Measurements from ENCODE around the gene CCDC172. TPM values are rescaled to one million over a fixed set of nuclear protein-coding genes. Genes with fewer than 3 reads are reported as not detected.
"Not testable (repeated sequence)": the region's sequence is repeated elsewhere in the genome, so short reads cannot be mapped to it uniquely, and the experiment has no call there.

Gene CCDC172
- total RNA-seq, 1 donor from 2014 or later, result not detected

DNA sequence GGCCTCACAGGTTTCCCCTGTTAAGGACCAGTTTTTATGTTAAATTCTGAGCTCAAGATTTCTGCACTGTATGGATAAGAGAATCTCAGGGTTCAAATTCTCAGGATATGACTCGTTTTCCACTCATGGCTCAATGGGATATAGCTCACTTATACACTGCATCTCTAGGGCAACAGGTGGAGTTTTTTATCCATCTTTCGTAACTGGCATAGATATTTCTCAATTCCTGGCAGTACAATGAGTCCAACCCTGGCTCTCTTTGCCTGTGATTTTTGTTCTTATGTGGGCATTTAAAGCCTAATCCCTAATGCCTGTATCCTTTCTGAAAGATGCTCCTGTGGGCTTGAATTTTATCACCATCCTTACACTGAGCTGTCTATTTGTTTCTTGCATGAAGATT, 7.6 kb downstream of the CCDC172 start:
- no peak for DNase-seq (ENCODE audit: low read depth in 2 of 2)

DNA sequence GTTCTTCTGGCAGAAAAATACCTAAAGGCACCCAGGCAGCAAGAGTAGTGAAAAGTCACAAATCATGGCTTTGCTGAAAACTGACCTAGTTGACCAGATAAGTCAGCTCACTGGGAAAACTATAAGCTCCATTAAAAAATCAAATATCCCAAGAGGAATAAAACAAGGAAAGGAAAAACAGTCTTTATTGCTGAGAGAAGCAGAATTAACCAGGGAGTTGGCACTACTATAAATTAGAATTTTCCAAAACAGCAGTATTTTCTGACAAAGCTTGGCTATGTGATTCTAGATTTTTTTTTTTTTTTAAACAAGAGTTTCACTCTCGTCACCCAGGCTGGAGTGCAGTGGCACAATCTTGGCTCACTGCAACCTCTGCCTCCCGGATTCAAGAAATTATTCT, 12.6 kb downstream of the CCDC172 start:
- no peak for DNase-seq (ENCODE audit: low read depth in 2 of 2)

DNA sequence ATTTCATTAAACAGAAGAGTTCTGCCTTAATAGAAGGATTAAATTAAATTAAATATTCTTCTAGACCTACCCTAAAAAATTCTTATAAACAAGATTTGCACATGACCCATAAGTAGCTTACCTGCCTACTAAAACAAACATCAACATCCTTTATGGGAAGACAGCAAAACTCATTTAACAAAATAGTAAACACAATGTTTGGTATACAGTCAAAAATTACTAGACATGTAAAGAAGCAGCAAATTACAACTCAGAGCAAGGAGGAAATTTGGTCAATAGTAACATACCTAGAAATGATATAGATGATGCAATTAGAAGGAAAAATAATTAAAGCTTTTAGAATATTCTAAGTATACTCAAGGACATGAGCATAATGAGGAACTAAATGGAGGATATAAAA, 27.9 kb downstream of the CCDC172 start:
- no peak for DNase-seq (ENCODE audit: low read depth in 2 of 2)

DNA sequence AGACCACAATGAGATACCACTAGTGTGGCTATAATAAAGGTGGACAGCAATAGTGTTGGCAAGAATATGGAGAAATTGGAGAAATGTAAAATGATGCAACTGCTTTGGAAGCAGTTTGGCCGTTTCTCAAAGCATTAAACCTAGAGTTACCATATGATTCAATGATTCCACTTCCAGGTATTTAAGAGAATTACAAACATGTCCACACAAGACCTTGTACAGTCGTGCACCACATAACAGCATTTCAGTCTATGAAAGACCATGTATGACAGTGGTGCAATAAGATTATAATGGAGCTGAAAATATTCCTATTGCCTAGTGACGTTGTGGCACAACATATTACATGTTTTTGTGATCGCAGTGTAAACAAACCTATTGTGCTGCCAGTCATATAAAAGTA, 29.6 kb downstream of the CCDC172 start:
- DNase-seq (ENCODE audit: low read depth in 2 of 2), result no peak

- DNase-seq (ENCODE audit: low read depth in 2 of 2), result no peak
Observed at GRCh38 chr10:116355341-116355740, 31.1 kb downstream of the CCDC172 start.

DNA sequence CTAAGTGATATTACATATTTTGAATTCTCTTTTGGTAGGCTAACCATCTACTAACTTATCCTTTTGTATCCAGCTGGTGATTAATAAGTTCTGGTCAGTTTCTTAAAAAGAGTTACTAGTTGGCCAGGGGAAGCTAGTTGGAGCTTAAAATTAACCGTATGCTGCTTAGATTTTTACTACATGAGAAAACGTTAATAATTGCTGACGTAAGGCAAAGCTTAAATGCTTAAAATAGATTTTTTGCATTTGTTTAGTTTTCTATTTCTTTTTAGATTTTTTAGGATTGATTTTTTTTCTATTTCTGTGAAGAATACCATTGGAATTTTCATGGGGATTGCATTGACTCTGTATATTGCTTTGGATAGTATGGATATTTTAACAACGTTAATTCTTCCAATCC, 32.6 kb downstream of the CCDC172 start:
- no peak for DNase-seq (ENCODE audit: low read depth in 2 of 2)

DNA sequence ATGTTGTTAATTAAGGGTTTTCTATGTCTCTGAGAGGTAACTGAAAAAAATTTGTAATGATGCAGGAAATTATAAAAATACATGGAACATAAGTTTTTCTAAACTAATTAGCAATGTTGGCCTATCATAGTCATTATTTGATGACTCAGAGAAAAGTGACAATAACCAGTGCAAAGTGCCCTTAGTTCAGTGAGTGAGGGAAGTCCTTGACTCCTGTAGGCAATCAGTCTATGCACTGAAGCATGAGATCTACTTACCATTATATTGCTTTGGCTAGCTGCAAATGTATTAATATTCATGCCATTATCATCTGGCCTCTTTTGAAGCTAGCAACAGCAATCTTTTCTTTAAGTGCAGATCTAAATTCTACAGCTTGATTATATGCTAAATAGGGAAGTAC, 40.6 kb downstream of the CCDC172 start:
- no peak for DNase-seq (ENCODE audit: low read depth in 2 of 2)

- no peak for DNase-seq (ENCODE audit: low read depth in 2 of 2)
Observed at GRCh38 chr10:116371737-116372136, 47.5 kb downstream of the CCDC172 start.

- DNase-seq (ENCODE audit: low read depth in 2 of 2), result no peak
Observed at GRCh38 chr10:116382290-116382689, 58.0 kb downstream of the CCDC172 start.

- DNase-seq (ENCODE audit: low read depth in 2 of 2), result no peak
Observed at GRCh38 chr10:116385311-116385710, 61.1 kb downstream of the CCDC172 start.

DNA sequence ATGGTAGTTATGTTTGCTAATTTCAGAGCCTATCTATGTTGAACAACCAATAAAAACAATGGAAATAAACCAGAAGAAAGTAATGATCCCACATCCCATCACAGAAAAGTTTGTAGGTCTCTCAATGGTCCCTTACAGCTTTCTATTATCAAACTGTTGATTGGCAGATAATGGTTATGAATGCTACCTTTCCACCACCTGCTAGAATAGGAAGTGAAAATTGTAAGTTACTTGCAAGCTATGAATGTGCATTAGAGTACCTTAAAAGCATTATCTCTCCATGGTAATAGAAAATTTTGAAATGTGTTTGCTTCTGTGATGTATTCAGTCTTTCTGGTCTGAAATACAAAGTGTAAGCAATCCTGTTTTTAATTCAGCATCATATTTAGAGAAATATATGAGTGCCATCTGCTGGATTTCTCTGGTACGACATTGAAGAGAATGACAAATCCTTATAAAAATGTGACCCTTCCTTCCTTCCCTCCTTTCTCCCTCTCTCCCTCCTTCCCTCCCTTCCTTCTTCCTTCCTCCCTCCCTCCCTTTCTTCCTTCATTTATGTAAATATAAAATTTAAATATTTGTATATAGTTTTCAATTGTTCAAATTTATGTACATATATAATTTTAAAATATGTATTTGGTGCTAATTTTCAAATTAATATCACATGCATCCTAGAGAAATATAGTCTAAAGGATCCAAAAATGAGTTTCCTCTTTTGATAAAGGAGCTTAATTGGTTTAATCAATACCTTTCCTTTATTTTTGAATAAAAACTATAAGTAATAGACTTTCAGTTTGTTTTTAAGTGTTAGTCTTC, 62.0 kb downstream of the CCDC172 start:
- DNase-seq (ENCODE audit: low read depth in 2 of 2), result peak; percentile 32 to 53

GRCh38 chr10:116393246-116393831, 69.1 kb downstream of the CCDC172 start:
- DNase-seq (ENCODE audit: low read depth in 2 of 2), result not testable (repeated sequence)

DNA sequence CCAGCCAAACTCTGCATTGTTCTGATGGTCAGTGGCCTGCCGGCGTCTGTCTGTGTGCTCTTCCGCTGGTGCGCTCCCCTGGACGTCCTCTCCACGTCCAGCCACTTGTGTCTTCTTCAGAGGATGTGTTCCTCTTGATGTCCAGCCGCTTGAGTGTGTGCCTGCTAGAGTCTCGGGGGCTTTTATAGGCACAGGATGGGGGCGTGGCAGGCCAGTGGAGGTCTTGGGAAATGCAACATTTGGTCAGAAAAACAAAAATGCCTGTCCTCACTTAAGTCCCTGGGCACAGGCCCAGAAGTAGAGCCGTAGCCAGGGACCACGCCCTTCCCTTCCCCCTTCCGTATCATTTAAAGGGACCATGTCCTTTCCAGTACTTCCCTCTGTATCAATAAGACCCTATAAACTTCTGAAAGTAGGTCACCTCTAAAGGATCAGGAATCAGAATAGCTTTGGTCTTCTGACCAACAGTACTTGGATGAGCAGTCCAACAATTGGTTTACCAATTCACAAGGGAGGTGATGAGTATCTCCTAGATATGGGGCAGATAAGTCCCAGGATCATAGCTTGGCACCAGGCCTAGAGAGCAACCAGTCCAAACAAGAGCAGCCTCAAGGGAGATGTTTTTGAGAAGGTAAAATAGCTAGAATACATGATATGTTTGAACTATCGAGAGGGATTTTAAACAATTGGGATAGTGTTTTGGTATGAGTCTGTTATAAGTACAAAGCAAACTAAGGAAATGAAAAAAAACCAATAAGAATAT, 71.2 kb downstream of the CCDC172 start:
- no peak for DNase-seq (ENCODE audit: low read depth in 2 of 2)

GRCh38 chr10:116398224-116398623, 74.0 kb downstream of the CCDC172 start:
- no peak for DNase-seq (ENCODE audit: low read depth in 2 of 2)

DNA sequence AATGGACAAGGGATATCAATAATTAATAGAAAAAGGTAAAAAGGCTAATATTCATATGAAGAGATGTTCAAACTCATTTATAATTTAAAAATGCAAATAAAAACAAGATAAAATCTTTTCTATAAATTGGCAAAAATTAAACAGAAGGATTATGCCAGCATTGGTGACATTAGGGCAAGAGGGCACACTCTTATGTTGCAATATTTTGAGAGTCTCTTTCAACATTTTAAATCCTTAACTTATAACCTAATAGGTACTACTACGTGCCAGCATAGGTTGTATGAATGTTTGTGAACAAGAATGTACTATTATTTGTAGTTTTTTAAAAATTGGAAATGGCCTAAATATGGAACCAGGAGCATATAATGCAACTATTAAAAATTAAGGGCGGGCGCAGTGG, 78.6 kb downstream of the CCDC172 start:
- no peak for DNase-seq (ENCODE audit: low read depth in 2 of 2)

DNA sequence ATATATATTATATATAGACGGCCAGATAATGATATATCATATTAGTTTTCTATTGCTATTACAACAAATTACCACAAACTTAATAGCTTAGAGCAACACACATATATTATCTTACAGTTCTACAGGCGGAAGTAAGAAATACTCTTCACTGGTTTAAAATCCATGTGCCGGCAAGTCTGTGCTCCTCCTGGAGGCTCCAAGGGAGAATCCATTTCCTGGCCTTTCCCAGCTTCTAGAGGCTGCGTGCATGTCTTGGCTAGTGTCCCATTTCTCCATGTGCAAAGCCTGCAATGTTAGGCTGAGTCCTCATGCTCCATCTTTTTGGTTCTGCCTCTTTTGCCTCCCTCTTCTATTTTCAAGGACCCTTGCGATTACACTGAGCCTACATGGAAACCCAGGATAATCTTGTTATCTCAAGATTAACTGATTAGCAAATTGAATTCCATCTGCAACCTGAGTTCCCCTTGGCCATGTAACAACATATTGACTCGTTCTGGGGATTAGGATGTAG, 79.5 kb downstream of the CCDC172 start:
- DNase-seq (ENCODE audit: low read depth in 2 of 2), result no peak

GRCh38 chr10:116408719-116409118, 84.5 kb downstream of the CCDC172 start:
- no peak for DNase-seq (ENCODE audit: low read depth in 2 of 2)

- no peak for DNase-seq (ENCODE audit: low read depth in 2 of 2)
Observed at GRCh38 chr10:116410351-116410750, 86.1 kb downstream of the CCDC172 start.

- no peak for DNase-seq (ENCODE audit: low read depth in 2 of 2)
Observed at GRCh38 chr10:116417821-116418220, 93.6 kb downstream of the CCDC172 start.

GRCh38 chr10:116418389-116418788, 94.1 kb downstream of the CCDC172 start:
- no peak for DNase-seq (ENCODE audit: low read depth in 2 of 2)

GRCh38 chr10:116421815-116422214, 97.6 kb downstream of the CCDC172 start:
- DNase-seq (ENCODE audit: low read depth in 2 of 2), result no peak

DNA sequence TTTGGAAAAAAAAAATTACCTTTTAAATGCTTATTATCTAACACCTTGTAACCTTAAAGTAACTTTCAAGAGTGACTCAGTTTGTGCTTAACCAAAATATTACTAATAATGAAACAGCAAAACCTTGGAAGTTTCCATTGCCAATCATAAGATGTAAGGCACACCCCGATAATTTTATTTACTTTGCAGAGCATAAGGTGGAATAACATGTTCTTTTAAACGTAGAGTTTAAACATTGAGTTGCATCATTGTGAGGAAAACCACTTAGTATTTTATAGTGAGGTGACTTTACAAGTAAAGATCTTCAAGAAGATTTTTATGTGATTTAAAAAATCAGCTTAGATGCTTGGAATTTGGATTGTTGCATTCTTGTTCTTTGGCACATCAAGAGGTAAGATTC, 103.4 kb downstream of the CCDC172 start, which contains the start of gene PNLIPRP3:
Gene PNLIPRP3 (plus strand): TSS at position 177 of the 400 bp plus-strand sequence. CDS start 166 bp downstream, at position 343.
- DNase-seq (ENCODE audit: low read depth in 2 of 2), result no peak

All from lung microvascular endothelial cell (primary cell).